Measurements from ENCODE around the gene OR5D16. TPM values are rescaled to one million over a fixed set of nuclear protein-coding genes. Genes with fewer than 3 reads are reported as not detected.
"Not testable (repeated sequence)": the region's sequence is repeated elsewhere in the genome, so short reads cannot be mapped to it uniquely, and the experiment has no call there.

Gene OR5D16
- total RNA-seq, 2 donors from 2014 or later: not detected

- H3K4me1 Mint-ChIP-seq; H3K9ac ChIP-seq (ENCODE audit: extremely low read depth, low read length, poor library complexity, severe bottlenecking); H3K27ac ChIP-seq (ENCODE audit: low read depth, low read length); H3K4me3 Mint-ChIP-seq; H3K27ac Mint-ChIP-seq; H3K36me3 ChIP-seq (ENCODE audit: control insufficient read depth, insufficient read depth, low read length); H3K4me3 ChIP-seq (ENCODE audit: low read length); H3K4me1 ChIP-seq (ENCODE audit: control insufficient read depth, insufficient read depth, low read length); DNase-seq; H3K36me3 Mint-ChIP-seq (ENCODE audit: low read depth); H3K27me3 ChIP-seq (ENCODE audit: control insufficient read depth, insufficient read depth, low read length, poor library complexity, severe bottlenecking); H3K9me3 ChIP-seq (ENCODE audit: control insufficient read depth, low read length); H3K27me3 Mint-ChIP-seq (ENCODE audit: insufficient read depth): not testable (repeated sequence)
- WGBS, 2 experiments (ENCODE audit: insufficient coverage in 1 of 2, insufficient read length in 1 of 2): 89 to 100% methylated on average over 1 to 34 of the region's 34 CpGs
- peaks cover 74% of the 10 kb centered on the region for H3K9me3 Mint-ChIP-seq
Measured at GRCh38 chr11:55873146-55873545, 34.6 kb downstream of the OR5D16 start.

GRCh38 chr11:55882997-55883396 is 44.4 kb downstream of the OR5D16 start, which contains the start of gene TRIM51:
Gene TRIM51 (plus strand): TSS chr11:55883297. CDS start chr11:55885429, 2,132 bp downstream.
- H3K4me1 Mint-ChIP-seq; H3K4me1 ChIP-seq (ENCODE audit: control insufficient read depth, insufficient read depth, low read length); H3K36me3 ChIP-seq (ENCODE audit: control insufficient read depth, insufficient read depth, low read length); H3K27me3 ChIP-seq (ENCODE audit: control insufficient read depth, insufficient read depth, low read length, poor library complexity, severe bottlenecking); H3K4me3 Mint-ChIP-seq; H3K27ac ChIP-seq (ENCODE audit: low read depth, low read length); DNase-seq; H3K9ac ChIP-seq (ENCODE audit: extremely low read depth, low read length, poor library complexity, severe bottlenecking); H3K36me3 Mint-ChIP-seq (ENCODE audit: low read depth); H3K4me3 ChIP-seq (ENCODE audit: low read length); H3K27ac Mint-ChIP-seq; H3K27me3 Mint-ChIP-seq (ENCODE audit: insufficient read depth); H3K9me3 ChIP-seq (ENCODE audit: control insufficient read depth, low read length): not testable (repeated sequence)
- WGBS, 2 experiments (ENCODE audit: insufficient coverage in 1 of 2, insufficient read length in 1 of 2): no CpG with 5 or more reads among the region's 1 CpG
- peaks cover 64% of the 10 kb centered on the region for H3K9me3 Mint-ChIP-seq

GRCh38 chr11:55884995-55885394 is 46.4 kb downstream of the OR5D16 start:
- not testable (repeated sequence) for H3K4me1 Mint-ChIP-seq; H3K4me1 ChIP-seq (ENCODE audit: control insufficient read depth, insufficient read depth, low read length); H3K27me3 Mint-ChIP-seq (ENCODE audit: insufficient read depth); H3K36me3 Mint-ChIP-seq (ENCODE audit: low read depth); H3K36me3 ChIP-seq (ENCODE audit: control insufficient read depth, insufficient read depth, low read length); H3K4me3 Mint-ChIP-seq; H3K27ac Mint-ChIP-seq; H3K4me3 ChIP-seq (ENCODE audit: low read length); H3K9me3 ChIP-seq (ENCODE audit: control insufficient read depth, low read length); H3K27ac ChIP-seq (ENCODE audit: low read depth, low read length); DNase-seq; H3K27me3 ChIP-seq (ENCODE audit: control insufficient read depth, insufficient read depth, low read length, poor library complexity, severe bottlenecking); H3K9ac ChIP-seq (ENCODE audit: extremely low read depth, low read length, poor library complexity, severe bottlenecking)
- H3K9me3 Mint-ChIP-seq: peaks cover 68% of the 10 kb centered on the region
- WGBS, 2 experiments (ENCODE audit: insufficient coverage in 1 of 2, insufficient read length in 1 of 2): 77 to 80% methylated on average over 2 to 3 of the region's 4 CpGs

- H3K4me1 ChIP-seq (ENCODE audit: control insufficient read depth, insufficient read depth, low read length); H3K36me3 Mint-ChIP-seq (ENCODE audit: low read depth); H3K9me3 ChIP-seq (ENCODE audit: control insufficient read depth, low read length); H3K27me3 Mint-ChIP-seq (ENCODE audit: insufficient read depth); H3K4me1 Mint-ChIP-seq; H3K4me3 ChIP-seq (ENCODE audit: low read length); H3K36me3 ChIP-seq (ENCODE audit: control insufficient read depth, insufficient read depth, low read length); DNase-seq; H3K27ac Mint-ChIP-seq; H3K9ac ChIP-seq (ENCODE audit: extremely low read depth, low read length, poor library complexity, severe bottlenecking); H3K27me3 ChIP-seq (ENCODE audit: control insufficient read depth, insufficient read depth, low read length, poor library complexity, severe bottlenecking); H3K4me3 Mint-ChIP-seq; H3K27ac ChIP-seq (ENCODE audit: low read depth, low read length): not testable (repeated sequence)
- H3K9me3 Mint-ChIP-seq: peaks cover 70% of the 10 kb centered on the region
- WGBS, 2 experiments (ENCODE audit: insufficient coverage in 1 of 2, insufficient read length in 1 of 2): 90 to 100% methylated on average over 1 to 9 of the region's 9 CpGs
Measured at GRCh38 chr11:55885481-55885880, 46.9 kb downstream of the OR5D16 start.

Other genes with a start within 250 kb of the OR5D16 start
- gene OR4C11, start 231.1 kb upstream of the OR5D16 start, total RNA-seq: not detected
- gene OR4P4, start 203.6 kb upstream of the OR5D16 start, total RNA-seq: not detected
- gene OR4S2, start 190.4 kb upstream of the OR5D16 start, total RNA-seq: not detected
- gene OR4C6, start 176.6 kb upstream of the OR5D16 start, total RNA-seq: not detected
- gene OR5D13, start 65.3 kb upstream of the OR5D16 start, total RNA-seq: not detected
- gene OR5D14, start 43.2 kb upstream of the OR5D16 start, total RNA-seq: not detected
- not detected for gene OR5L1, start 27.4 kb upstream of the OR5D16 start, total RNA-seq
- not detected for gene OR5D18, start 19.1 kb upstream of the OR5D16 start, total RNA-seq
- not detected for gene OR5L2, start 11.5 kb upstream of the OR5D16 start, total RNA-seq
- not detected for gene TRIM51, start 44.5 kb downstream of the OR5D16 start, total RNA-seq
- not detected for gene OR5W2, start 75.8 kb downstream of the OR5D16 start, total RNA-seq
- gene OR5I1, start 97.6 kb downstream of the OR5D16 start, total RNA-seq: not detected
- gene OR10AG1, start 131.2 kb downstream of the OR5D16 start, total RNA-seq: not detected
- not detected for gene OR5F1, start 155.9 kb downstream of the OR5D16 start, total RNA-seq
- gene OR5AS1, start 188.9 kb downstream of the OR5D16 start, total RNA-seq: not detected

Measured in endodermal cell (in vitro differentiated cells).